GM12865 (cell line): ENCODE data around the gene CDH13.

Experiments used
- DNase-seq: peaks from one replicate; pipeline ENCODE4 v3.0.0; 2010; ENCODE audit warnings: low read depth
- H3K4me3 ChIP-seq: 2 replicates; pipeline ENCODE4 v1.5.1; 2011; ENCODE audit warnings: mild to moderate bottlenecking, low read depth, low read length, control low read depth
- TF ChIP-seq, protein P1 (sequence below): IDR thresholded peaks from 2 replicates; pipeline ENCODE4 v1.5.1; 2011; ENCODE audit warnings: low read length, control low read depth, low read depth, inconsistent platforms; ENCODE audit not compliant: insufficient read depth; ENCODE audit errors: missing control alignments

The CDH13 gene

DNA sequence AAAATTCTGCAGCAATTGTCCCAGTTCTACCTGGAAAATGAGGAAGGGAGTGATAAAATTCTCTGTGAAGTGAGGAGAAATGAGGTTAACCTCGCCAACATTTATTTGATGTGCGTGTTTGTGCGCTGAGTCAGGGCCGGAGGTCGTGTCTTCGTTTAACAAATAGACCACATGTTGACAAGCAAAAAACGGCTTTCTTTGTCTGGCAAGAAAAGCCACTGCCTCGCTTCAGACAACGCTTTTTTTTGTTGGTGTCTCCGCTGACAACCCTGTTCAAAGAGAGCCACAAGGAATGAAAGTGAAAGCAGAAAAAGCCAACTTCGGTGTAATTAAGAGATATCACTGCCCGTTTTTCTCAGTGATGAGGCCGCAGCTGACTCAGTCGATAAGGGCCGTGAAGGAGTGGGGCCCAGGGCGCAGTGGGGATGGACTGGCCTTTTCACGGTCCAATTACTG lies 510.6 kb downstream of the CDH13 start:
- TF ChIP-seq, protein P1, sequence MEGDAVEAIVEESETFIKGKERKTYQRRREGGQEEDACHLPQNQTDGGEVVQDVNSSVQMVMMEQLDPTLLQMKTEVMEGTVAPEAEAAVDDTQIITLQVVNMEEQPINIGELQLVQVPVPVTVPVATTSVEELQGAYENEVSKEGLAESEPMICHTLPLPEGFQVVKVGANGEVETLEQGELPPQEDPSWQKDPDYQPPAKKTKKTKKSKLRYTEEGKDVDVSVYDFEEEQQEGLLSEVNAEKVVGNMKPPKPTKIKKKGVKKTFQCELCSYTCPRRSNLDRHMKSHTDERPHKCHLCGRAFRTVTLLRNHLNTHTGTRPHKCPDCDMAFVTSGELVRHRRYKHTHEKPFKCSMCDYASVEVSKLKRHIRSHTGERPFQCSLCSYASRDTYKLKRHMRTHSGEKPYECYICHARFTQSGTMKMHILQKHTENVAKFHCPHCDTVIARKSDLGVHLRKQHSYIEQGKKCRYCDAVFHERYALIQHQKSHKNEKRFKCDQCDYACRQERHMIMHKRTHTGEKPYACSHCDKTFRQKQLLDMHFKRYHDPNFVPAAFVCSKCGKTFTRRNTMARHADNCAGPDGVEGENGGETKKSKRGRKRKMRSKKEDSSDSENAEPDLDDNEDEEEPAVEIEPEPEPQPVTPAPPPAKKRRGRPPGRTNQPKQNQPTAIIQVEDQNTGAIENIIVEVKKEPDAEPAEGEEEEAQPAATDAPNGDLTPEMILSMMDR = no peak
- peak; percentile 27 for DNase-seq
- no peak overlapping the region for H3K4me3 ChIP-seq

DNA sequence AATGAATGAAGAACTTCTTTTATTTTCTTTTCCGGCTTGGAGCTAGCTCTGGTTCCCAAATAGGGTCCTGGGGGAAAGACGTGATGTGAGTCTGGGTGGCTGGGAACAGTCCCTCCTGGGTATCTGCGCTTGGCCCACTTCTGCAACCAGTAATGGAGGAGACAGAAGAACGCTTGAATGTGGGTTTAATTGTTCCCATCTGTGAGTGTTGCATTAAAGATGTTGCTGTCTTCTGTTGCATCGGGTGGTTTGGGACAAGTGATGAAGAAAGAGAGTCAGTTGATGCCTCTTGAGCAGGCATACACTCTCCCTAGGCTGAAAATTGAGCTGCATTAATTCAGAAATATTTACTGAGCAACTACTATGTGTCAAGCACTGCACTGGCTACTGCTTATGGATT lies 511.1 kb downstream of the CDH13 start:
- no peak for DNase-seq
- no peak overlapping the region for H3K4me3 ChIP-seq
- TF ChIP-seq, protein P1 = no peak

DNA sequence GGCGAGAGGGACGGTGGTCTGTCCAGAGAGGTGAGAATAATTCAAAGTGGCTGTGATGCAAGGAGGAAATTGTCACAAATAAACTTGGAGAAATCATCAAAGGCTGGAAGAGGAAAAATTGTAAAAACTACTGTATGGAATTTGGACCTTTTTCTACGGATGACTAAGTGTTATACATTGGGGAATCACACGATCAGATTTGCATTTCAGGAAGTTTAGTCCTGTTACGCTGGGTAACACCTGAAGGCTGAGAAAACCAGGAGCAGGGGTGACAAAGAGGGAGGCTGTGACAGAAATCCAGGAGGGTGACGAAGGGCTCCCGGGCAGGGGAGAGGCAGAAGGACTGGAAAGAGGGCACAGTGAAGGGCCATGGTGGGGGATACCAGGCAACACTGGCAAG lies 511.7 kb downstream of the CDH13 start:
- TF ChIP-seq, protein P1 = no peak
- H3K4me3 ChIP-seq = no peak overlapping the region
- no peak for DNase-seq

DNA sequence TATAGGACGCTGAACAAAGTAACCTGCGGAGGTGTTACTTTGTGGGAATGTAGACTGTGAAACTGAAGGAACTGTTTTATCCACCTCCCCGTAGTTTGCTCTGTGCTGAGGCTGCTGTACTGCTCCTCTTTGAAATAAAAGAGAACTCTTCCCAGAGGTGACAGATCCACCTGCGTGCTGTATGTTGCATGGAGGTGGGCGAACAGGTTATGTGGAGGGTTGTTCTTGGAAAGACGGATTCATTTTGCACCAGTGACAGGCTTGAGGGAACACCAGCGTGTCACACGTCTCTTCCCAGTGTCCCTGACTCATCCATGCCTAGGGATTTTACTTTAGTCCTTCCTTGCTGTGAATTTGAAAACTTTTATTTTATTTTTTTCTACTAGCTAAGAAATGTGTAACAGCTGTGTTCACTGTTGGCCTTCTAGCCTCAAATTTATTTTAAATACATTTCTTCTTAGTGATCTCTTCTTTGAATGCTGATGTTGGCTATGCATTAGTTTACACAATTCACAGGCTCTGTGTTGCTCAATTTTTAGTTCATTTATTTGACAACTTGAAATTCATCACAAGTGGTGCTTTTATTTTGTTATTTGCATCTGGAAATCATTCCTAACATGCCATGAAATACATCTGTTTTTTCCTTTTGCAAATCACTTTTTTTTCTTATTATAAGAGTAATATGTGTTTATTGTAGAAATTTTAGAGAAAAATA lies 512.4 kb downstream of the CDH13 start:
- TF ChIP-seq, protein P1 = no peak
- no peak overlapping the region for H3K4me3 ChIP-seq
- no peak for DNase-seq

DNA sequence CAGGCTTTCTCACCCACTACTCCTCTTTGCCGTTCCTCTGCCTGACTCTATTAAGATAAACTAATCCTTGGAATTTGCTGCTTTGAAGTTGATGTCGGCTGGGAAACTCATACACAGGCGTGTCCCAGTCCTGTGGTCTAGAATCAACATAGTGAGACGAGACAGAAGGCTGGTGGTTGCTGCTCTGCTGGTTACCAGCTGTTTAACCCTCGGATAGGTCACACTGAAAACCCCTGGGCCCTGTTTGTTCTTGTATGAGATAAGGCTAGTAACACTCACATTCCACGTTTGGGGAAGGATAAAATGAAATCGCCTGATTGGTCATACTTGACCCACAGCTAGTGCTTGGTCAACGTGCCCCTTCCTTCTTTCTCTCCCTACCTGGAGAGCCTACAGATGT lies 517.0 kb downstream of the CDH13 start:
- TF ChIP-seq, protein P1 = no peak
- no peak overlapping the region for H3K4me3 ChIP-seq
- DNase-seq = no peak

DNA sequence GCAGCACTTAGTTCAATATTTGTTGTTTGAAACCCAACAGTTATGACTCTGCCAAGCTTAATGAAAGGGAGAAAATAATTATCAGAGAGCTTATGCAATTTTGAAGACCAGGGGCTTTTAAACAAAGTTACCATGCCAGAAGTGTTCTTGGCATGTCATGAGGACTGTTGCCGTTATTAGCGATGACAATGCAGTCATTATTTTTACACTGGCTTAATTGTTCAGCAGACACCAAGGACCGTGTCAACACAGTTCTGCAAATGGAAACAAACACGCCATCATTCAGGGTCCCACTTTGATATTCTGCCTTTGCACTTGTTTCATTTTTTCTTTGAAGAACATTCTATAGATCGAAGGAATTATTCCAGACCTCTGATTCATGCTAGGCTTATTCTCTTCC lies 518.5 kb downstream of the CDH13 start:
- no peak for DNase-seq
- no peak overlapping the region for H3K4me3 ChIP-seq
- TF ChIP-seq, protein P1 = no peak

DNA sequence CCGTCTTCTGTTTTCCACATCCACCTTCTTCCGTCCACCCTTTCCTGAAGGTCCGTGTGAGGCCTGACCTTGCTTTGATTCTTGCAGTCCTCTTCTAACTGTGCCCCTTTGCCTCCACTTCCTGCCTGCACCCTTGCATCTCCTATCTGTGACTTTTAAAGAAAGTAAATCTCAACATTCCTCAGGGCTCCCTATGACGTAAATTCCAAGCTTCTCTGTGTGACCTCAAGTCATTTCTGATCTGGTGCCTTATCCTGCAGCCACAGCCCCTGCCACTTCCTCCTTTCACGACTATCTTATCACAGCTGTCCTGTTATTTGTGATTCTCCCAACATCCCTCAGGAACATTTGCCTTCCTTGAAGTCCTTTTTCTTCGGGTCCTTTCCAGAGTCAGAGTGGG lies 520.5 kb downstream of the CDH13 start:
- no peak overlapping the region for H3K4me3 ChIP-seq
- DNase-seq = no peak
- TF ChIP-seq, protein P1 = no peak
